ENCODE data around the gene EXOSC7.
"Not testable (repeated sequence)": the region's sequence is repeated elsewhere in the genome, so short reads cannot be mapped to it uniquely, and the experiment has no call there.

EXOSC7 gene

DNA sequence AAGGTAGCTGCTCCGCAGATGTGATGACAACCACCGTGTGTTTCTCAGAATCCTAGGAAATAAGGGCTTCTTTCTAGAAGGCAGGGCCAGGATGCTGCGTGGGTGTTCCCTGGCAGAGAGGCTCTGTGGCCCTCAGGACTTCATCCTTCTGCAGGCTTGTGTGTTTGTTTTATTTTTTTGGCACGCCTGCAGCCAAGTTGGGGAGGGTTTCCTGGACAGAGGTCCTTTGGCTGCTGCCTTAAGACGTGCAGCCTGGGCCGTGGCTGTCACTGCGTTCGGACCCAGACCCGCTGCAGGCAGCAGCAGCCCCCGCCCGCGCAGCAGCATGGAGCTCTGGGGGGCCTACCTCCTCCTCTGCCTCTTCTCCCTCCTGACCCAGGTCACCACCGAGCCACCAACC is 50.0 kb downstream of the EXOSC7 start, which contains the start of gene CLEC3B:
Gene CLEC3B (plus strand): TSS at position 266 of the 400 bp plus-strand sequence. CDS start 60 bp downstream, at position 326.
- no peak for DNase-seq

DNA sequence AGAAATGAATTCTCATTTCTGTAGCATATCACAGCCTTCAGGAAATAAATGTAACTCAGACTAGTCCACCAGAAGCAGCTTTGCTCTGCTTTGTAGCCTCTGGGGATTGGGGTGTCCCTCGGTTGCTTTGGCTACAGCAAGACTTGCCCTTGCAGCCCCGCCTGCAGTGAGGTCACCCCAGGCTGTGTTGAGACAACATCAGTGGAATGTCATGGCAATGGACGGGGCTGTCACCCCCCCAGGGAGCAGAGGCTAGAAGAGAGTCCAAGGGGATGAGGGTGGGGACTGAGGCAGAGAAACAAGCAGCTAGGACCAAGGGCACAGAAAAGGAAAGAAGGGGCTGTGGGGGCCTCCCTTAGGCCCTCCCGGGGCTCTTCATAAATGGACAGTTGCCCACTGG is 50.9 kb downstream of the EXOSC7 start:
- DNase-seq, result no peak

DNA sequence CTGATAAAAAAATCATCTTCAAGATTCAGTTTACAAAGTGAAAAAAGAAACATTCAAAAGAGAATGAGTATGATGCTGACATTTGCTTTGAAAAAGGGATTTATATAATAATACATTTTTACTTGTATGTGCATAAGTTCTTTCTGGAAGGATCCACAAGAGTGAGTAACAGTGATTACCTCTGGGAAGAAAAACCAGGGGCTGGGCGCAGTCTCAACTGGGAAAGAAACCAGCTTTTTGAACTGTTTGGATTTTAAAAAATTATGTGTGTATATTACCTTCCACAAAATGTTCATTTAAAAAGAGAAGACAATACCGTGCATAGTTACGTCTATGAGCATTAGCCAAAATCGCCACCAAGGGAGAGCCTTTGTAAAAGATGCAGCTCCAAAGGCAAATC is 51.4 kb downstream of the EXOSC7 start:
- DNase-seq, result no peak

DNA sequence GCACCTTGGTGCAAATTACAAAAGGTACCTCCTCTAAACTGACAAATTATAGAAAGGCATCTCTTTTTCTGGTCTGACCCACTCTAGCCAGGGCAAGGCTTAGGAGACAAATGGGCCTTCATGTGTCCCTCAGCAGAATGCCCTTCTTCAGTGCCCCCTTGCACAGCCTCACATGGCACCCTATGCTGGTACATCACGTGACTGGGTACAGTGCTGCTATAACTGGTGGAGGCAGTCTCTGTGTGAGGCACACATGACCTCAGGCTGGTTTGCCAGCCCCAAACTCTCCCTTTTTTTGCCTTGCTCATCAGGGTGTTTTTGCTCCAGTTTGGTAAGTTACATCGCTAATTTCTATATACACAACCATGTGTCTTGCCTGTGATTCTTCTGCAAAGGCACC is 53.2 kb downstream of the EXOSC7 start:
- DNase-seq, result no peak

DNA sequence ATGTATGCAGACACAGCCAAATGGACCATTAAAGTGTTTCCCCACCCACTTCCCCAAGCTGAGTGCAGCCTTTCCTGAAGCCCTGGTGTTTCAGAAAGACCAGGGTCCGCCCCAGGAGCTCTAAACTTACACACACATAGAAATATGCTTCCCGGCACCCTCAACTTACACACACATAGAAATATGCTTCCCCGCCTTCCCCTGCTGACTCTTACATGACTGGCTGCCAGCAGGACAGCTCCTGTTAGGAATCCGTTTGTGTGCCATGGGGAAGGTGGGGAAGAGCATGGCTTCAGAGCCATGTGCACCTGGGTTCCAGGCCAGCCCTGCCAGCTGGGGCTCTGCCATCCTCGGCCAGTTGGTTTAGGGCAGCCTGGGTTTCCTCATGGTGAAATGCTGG is 53.6 kb downstream of the EXOSC7 start:
- DNase-seq, result no peak

DNA sequence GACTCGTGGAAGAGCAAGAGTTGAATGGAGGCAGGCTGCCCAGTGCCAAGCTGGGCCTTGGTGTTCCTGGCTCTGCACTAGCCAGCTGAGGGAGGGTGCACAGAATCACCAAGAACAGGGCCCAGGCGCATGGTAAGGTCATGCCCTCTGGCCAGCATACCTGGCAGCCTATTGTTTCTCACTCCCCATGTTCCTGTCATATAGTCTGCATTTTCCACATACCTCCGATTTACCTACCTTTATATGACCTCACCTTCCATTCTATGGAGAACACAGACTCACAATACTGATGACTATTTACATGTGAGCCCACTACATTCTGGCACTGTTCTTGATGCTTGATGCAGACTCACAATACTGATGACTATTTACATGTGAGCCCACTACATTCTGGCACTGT is 55.5 kb downstream of the EXOSC7 start:
- no peak for DNase-seq

DNA sequence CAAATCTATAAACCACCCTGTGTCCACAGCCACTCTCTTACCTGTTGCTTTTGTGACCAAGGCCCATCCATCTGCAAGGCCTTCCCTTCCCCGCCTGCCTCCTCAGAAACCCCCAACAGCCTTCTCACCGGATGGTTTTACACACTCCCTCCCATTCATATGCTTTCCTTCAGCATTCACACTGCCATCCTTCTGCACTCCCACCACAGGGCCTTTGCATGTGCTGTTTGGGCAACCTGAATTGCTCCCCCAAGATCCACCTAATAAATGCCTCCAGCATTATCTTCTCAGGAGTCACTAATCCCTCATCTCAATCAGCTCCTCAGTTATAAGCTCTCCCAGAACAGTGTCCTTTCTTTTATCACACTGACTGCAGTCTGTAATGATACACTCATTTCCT is 56.1 kb downstream of the EXOSC7 start:
- no peak for DNase-seq

DNA sequence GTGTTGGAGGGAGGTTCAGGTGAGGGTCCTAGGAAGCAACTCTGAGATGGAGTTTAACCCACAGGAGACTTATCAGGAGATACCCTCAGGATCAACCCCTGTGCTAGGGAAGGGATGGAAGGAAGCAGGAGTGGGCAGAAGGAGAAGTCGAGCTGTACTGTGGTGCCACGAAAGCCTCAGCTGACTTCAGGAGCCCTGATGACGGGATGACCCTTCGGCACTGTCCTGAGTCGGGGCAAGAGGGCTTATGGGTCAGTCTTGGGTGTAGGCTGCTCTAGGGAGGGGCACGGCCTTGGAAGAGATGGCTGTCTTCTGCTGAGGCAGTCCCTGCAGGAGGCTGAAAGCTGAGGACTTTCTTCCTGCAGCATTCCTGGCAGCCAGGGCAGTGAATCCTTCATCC is 57.7 kb downstream of the EXOSC7 start:
- no peak for DNase-seq

DNA sequence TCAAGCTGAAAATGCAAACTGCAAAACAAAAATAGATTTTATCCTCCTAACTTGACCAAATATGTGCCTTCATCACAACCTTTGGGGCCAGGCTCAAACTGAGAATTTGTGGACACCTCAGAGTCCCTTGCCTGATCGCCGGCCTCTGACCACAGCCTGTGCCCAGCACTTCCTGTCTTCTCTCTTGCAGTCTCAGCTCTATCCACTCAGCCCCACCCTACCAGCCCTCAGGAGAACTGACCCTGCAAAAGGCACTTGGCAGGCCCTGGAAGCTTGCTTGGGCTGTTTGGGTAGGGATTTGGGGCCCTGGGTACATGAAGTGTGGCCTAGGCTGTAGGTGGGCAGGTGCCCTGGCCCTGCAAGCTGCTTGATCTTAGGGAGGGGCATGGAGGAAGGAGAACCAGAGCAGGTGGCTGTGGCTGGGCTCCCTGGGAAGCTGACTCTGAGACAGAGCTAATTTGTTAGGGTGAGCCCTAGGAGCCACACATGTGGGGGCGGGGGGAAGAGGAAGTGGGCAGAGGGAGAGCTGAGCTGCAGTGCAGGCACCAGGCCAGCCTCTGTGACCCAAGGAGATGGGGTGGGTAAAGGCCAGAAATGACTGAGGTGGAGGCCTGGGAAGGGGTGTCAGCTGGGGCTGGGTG is 58.7 kb downstream of the EXOSC7 start:
- no peak for DNase-seq

DNA sequence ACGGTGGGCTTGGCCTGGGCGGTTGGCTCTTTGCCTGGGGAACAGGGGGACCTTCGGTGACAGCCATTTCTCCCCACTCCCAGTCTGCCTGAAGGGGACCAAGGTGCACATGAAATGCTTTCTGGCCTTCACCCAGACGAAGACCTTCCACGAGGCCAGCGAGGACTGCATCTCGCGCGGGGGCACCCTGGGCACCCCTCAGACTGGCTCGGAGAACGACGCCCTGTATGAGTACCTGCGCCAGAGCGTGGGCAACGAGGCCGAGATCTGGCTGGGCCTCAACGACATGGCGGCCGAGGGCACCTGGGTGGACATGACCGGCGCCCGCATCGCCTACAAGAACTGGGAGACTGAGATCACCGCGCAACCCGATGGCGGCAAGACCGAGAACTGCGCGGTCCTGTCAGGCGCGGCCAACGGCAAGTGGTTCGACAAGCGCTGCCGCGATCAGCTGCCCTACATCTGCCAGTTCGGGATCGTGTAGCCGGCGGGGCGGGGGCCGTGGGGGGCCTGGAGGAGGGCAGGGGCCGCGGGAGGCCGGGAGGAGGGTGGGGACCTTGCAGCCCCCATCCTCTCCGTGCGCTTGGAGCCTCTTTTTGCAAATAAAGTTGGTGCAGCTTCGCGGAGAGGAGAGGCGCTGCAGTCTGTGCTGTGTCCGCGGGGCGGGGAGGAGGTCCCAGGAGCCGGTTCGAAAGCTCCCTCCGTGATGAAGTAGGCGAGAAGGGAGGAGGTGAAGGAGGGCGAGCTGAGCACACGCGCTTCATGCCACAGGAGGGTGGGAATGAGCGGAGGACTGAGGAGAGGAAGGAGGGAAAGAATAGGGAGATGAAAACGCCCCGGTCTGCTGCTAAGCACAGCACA is 59.6 kb downstream of the EXOSC7 start:
- no peak for DNase-seq

DNA sequence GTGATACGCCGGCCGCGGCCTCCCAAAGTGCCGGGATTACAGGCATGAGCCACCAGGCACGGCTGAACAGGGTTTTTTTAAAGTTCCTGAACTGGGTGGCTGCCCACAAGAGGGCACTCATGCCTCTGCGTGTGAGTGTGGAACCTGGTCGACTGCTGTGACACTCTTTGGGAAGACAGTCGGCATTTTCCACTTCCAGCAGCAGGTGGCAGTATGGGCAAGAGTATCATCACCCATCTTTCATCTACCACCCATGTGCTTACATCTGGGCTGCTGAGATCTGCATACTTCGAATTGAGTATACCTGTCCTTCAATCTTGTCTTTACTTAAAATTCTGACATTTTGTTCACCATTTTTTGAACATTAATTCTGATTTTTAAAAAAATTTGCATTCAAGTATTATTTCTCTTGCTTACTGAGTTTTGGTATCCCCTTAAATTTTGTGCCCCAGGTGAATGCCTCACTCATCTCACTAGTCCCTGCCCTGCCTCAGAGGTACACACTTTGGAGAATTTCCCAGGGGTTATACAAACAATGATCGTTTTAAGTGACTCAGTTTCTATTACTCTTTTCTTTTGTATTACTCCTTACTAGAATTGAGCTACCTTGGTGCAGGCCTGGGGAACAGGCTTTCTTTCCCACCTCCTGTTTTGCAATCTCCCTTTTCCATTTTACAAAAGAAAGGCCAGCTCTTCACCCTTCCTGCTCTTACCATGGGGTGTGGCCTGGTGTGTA is 61.8 kb downstream of the EXOSC7 start:
- DNase-seq, result peak; percentile 91

DNA sequence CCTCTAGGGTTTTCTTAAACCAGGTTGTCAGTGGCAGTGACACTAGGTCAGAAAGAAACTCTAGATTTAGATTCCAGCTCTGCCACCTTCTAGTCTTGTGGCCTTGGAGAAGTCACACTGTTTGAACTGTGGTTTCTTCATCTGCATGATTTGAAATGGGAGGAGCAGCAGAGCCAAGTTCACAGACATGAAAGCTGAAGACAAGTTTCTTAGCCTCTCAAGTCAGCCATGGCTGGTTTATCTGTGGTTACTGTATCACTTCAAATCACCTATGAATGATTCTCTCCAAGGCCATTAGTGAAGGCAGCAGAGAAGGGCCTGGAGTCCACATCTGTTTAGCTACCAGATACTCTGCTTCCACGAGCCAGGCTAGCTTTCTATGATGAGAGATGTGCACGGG is 65.6 kb downstream of the EXOSC7 start:
- no peak for DNase-seq

DNA sequence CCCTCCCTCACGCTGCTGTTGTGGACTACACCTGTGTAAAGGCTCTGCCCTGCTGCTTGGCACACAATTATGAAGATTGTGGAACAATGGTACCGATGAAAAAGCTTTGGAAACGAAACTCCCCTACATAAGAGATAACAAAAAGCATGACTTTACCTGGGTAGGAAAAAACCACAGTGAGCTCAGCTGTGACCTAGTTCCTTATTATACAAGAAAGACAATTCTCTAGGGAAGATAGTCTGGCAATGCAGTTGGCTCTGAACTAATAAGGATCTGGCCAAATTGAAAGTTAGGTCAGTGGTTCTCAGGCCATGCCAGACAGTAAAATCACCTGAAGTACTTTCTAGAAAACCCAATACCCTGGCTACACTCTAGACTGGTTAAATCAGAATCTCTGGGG is 66.1 kb downstream of the EXOSC7 start:
- no peak for DNase-seq

DNA sequence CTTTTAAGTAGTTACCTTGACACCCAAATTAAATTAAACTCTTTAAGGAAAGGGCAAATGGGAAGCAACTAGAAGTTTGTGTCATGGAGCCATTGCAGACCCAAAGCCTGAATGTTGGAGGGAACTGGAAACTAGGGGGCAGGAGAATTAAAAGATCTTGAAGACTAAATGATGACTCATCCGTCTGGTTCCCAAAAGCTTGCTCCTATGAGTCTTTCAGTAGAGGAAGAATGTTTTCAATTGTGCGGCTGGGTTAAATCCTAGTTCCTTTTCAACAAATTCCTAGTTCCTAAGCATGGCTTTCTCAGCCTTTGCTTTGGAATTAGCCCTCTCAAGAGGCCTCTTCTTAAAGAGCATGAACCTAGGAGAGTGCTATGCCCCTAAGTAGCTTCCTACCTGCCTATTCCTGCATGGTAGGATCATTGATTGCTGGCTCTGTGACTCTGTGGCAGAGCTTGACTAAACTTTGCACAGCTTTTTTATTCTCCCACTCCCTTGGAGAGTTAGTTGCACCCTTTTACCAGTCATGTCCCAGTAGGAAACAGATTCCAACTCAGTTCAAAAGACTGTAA is 67.8 kb downstream of the EXOSC7 start:
- DNase-seq, result no peak

DNA sequence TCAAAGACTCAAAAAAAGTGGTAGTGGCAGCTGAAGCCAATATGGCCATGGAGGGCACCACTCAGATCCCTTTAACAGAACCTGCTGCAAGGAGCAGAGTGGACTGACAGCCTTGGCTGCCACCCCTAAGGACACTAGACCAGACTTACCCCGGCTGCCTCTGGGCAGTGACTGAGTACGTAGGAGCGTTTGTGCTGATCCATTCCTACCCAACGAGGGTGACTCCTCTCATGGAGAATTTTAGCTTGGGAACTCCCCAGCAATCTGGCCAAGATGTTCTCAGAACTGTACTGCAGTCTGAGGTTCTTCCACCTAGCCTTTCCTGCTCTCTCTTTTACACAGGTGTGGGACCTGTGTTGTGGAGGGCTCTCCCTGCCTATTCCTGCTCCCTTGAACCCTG is 72.2 kb downstream of the EXOSC7 start:
- DNase-seq, result no peak

DNA sequence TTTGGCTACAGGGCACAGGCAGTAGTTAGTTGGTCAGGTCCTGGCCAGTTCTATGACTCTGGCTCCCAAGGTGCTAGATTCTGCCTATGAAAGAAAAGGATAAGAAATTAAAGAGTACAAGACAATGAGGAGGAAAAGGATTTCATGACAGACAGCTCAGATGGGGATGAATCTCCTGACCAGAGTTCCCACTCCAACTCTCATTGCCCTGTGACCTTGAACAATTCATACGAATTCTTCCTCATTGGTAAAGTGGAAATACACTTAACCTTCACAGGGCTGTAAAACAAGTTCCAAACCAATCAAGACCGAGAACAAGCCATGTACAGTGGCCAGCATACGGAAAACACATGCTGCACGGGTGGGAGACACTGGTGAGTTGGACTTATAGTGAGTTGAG is 73.8 kb downstream of the EXOSC7 start:
- no peak for DNase-seq

DNA sequence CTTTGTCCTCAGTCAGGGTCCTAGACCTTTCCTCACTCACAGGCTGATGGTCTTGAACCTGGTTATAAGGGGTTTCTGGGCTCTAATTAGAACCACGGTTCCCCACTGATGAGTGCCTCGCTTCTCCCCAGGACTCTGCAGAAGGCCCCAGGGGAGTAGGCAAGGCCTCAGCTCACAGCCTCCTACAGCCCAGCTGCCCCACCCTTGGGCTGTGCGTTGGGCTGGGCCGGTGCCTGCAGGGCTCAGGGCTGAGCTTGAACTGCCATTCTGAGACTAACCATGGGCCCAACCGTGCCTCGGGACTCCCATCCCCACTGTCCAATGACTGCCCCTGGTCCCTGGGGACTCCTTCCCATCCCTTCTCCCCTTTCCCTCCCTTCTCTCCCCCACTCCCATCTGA is 75.6 kb downstream of the EXOSC7 start:
- DNase-seq, result no peak

DNA sequence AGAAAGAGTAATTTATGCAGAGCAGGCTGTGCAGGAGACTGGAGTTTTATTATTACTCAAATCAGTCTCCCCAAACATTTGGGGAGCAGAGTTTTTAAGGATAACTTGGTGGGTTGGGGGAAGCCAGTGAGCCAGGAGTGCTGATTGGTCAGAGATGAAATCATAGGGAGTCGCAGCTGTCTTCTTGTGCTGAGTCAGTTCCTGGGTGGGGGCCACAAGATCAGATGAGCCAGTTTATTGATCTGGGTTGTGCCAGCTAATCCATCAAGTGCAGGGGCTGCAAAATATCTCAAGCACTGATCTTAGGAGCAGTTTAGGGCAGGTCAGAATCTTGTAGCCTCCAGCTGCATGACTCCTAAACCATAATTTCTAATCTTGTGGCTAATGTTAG is 77.8 kb downstream of the EXOSC7 start:
- not testable (repeated sequence) for DNase-seq

DNA sequence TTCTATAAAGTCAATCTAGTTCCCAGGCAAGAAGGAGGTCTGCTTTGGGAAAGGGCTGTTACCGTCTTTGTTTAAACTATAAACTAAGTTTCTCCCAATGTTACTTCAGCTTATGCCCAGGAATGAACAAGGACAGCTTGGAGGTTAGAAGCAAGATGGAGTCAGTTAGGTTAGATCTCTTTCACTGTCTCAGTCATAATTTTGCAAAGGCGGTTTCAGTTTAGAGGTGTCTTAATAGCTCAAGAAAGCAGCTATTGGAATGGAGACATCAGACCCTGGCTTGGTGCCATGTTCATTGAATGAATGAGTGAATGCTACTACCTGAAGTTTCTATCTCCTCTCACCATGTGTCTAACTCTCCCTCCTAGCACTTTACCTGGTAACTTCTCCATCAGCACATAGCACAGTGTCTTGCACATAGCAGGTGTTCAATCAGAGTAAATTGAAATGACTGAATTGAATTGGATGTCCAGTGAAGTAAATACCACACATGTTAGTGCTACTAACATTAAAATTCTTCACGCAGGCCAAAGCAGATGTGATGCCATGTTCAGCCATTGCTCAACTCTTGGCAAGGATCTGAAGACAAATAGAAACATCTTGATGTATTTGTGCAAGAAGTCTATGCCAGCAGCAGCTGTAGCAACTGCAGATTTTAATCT is 78.3 kb downstream of the EXOSC7 start:
- no peak for DNase-seq

DNA sequence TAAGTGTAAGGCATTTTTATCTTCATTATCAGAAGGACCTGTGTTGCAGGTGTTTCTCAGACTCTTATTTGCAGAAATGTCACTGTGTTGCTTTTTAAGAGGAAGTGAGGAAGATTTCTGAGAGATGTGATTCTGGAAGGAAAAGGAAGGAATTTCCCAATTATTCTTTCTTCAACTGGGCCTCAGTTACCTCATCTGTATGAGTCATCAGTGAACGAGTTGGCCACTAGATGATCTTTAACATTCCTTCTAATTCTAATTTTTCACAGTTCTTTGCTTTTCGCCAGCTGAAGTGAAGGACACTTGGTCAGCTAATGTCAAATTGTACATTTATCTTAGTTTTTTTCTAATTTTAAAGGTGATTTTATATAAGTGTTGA is 79.0 kb downstream of the EXOSC7 start:
- no peak for DNase-seq

DNA sequence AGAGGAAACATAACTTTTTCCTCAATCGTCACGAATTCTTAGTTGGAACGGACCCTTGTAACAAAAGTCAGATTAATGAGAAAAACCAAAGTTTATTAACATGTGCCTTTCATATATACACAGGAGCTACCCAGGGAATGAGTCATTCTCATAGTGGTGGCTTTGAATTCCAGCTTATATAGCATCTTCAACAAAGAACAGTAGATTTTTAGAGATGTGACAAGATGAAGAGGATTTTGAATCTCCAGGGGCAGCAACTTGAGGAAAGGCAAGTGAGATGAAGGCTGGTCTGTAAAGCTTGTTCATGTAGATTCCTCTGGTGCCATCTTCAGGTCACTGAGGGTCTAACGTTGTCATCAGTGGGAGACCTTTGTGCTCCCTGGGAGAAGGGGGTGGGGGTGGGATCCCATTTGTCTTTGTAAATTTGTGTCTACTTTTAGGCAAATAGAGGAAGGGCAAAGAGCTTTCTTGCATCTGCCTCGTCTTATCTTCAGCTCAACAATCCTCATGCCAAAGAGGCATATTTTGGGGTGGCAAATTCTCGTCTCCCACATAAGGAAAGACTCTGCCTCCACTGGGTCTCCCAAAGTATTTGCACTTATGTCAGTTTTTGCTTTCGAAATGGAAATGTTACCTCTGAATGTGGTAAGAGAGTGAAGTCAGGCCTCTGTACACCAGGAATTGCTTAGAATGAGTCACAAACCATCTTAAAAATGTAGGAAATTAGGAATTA is 79.5 kb downstream of the EXOSC7 start:
- DNase-seq, result no peak

DNA sequence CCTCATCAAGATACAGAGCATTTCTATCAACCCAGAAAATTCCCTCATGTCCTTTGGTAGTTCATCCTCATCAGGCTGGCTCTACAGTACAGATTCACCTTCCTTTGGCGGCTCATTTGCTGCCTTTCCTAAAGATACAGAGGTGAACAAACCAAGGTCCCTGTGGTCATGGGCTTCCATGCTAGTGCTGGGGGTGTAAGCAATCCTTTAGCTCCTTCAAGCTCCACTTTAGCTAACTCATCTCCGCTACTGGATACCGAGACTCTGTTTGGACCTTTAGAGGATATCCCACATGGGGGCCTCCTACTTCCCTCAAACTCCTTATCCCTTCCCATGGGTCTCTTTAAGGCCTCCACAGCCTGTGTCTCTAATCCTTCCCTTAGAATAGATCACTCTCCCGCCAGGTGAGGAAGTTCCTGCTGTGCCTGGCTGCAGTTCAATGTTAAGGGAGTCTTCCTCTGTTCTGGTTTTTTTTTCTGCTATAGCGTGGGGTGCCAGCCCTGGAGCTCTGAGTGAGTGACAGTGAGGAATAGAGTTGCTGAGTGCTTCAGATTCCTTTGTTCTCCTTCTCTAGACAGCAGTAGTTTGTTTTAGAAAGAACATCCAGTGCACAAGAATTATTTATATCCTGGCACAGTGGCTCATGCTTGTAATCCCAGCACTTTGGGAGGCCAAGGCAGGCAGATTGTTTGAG is 80.7 kb downstream of the EXOSC7 start:
- no peak for DNase-seq

All from activated CD8-positive, alpha-beta memory T cell treated with anti-CD3 and anti-CD28 coated beads, Interleukin-2, amount 50 U/mL, for 4 hours (primary cell).